ENCODE results near the gene CORO2B. TPM values are rescaled to one million over a fixed set of nuclear protein-coding genes. Genes with fewer than 3 reads are reported as not detected.

The CORO2B gene
- total RNA-seq, 3 donors from 2014 or later, result 1.3 to 4.7 (median 1.9) TPM

- no peaks in the 10 kb centered on the region for H3K4me1 ChIP-seq (ENCODE audit: low read depth)
- no peak for TF ChIP-seq CTCF (IDR thresholded peaks at IDR 0.05)
- no peak overlapping the region for H3K4me3 ChIP-seq
- no peaks in the 10 kb centered on the region for H3K9me3 ChIP-seq
- H3K36me3 ChIP-seq (ENCODE audit: low read depth), result no peaks in the 10 kb centered on the region
- DNase-seq (no peak), ATAC-seq (no peak)
- intact Hi-C loops (cut with DNase I, micrococcal nuclease), result no loop called here
These were observed 114.3 kb downstream of the CORO2B start for GRCh38 chr15:68693071-68693470.

DNA sequence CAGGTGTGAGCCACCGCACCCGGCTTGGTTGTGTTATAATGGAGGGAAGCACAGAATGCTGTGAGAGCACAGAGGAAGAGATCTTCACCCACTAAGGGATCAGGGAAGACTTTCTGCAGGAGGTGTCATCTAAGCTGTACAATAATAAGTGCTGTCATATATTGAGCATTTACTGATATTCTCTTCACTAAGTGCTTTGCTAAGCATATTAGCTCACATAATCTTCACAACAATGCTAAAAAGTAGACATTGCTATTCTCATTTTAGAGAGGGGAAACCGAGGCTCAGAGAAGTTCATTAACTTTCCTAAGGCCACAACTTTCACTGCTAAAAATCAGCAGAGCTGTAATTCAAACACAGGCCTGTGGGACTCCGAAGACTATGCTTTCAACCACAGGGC, 115.3 kb downstream of the CORO2B start:
- H3K4me3 ChIP-seq, result no peak overlapping the region
- H3K9me3 ChIP-seq, result no peaks in the 10 kb centered on the region
- no peak for TF ChIP-seq CTCF (IDR thresholded peaks at IDR 0.05)
- no peaks in the 10 kb centered on the region for H3K4me1 ChIP-seq (ENCODE audit: low read depth)
- intact Hi-C loops (cut with DNase I, micrococcal nuclease), result no loop called here
- ATAC-seq (no peak), DNase-seq (no peak)
- H3K36me3 ChIP-seq (ENCODE audit: low read depth), result no peaks in the 10 kb centered on the region

DNA sequence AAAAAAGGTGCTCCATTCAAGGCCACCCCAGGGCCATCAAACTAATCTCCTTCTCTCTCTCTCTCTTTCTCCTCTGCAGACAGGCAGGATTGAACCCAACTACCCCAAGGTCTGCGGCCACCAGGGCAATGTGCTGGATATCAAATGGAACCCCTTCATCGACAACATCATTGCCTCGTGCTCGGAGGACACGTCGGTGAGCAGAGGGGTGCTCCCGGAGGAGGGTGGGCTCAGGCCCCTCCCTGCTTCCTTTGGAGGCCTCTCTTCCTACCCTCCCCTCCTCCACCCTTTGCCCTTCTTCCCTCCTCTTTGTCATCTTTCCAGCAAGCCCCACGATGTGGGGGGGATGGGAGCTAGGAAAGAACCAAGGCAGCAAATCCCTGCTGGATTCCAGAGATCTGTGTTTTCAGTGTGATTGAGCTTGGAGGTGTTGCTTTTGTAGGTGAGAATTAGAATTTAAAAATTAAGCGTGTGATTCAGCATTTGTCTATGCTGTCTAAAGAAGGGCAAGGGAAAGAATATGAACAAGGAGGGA, 116.3 kb downstream of the CORO2B start:
- Histone ChIP-seq H3K36me3 (ENCODE audit: low read depth) (no peaks in the 10 kb centered on the region), H3K4me1 (ENCODE audit: low read depth) (no peaks in the 10 kb centered on the region), H3K4me3 (no peak overlapping the region), H3K9me3 (no peaks in the 10 kb centered on the region)
- no peak for TF ChIP-seq CTCF (IDR thresholded peaks at IDR 0.05)
- ATAC-seq (no peak), DNase-seq (no peak)
- intact Hi-C loops (cut with DNase I, micrococcal nuclease), result no loop called here

DNA sequence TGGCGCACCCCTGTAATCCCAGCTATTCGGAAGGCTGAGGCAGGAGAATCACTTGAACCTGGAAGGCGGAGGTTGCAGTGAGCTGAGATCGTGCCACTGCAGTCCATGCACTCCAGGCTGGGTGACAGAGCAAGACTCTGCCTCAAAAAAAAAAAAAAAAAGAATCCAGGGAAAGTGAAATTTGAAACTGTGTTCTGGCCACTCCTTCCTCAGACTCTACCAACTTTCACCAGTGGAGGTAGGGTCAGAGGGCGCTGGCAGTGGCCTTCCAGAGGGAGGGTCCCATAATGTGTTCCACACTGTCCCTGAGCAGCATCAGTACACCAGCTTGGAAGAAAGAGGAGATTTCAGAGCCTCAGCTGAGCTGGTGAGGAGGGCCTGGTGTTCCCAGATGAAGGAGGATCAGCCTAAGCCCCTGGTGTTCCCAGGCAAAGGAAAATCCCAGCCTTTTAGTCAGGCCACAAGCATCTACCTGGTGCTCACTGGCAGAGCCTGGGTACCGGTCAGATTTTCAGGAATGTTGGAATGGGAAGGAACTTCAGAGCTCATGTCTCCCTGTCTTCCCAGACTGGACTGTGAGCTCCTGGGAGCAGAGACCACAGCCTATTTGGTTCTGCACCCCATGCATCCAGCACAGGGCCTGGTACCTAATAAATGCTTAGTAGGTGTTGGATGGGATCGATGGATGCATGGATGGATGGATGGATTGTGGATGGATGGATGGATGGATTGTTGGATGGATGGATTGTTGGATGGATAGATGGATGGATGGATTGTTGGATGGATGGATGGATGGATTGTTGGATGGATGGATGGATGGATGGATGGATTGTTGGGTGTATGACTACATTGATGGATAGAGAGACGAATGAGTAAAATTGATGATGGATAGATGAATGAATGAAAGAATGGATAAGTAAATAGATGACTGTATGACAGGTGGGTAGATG, 117.9 kb downstream of the CORO2B start:
- intact Hi-C loops (cut with DNase I, micrococcal nuclease), result no loop called here
- TF ChIP-seq CTCF (IDR thresholded peaks at IDR 0.05), result no peak
- Histone ChIP-seq H3K4me1 (ENCODE audit: low read depth) (no peaks in the 10 kb centered on the region), H3K9me3 (no peaks in the 10 kb centered on the region), H3K4me3 (no peak overlapping the region), H3K36me3 (ENCODE audit: low read depth) (no peaks in the 10 kb centered on the region)
- ATAC-seq (no peak), DNase-seq (no peak)

GRCh38 chr15:68697711-68698690, 119.2 kb downstream of the CORO2B start:
- Histone ChIP-seq H3K4me1 (ENCODE audit: low read depth) (no peaks in the 10 kb centered on the region), H3K4me3 (no peak overlapping the region), H3K9me3 (no peaks in the 10 kb centered on the region), H3K36me3 (ENCODE audit: low read depth) (no peaks in the 10 kb centered on the region)
- ATAC-seq, result no peak
- TF ChIP-seq CTCF (IDR thresholded peaks at IDR 0.05), result no peak
- no peak for DNase-seq
- intact Hi-C loops (cut with DNase I, micrococcal nuclease), result no loop called here

Measured in mucosa of descending colon (tissue), 3 donors.